ENCODE results near the gene PLPP7. TPM values are rescaled to one million over a fixed set of nuclear protein-coding genes. Genes with fewer than 3 reads are reported as not detected.
"Not testable (repeated sequence)": the region's sequence is repeated elsewhere in the genome, so short reads cannot be mapped to it uniquely, and the experiment has no call there.

The PLPP7 gene
- total RNA-seq, 2 experiments from 2014 or later, result 0.21 TPM; not detected in 1

DNA sequence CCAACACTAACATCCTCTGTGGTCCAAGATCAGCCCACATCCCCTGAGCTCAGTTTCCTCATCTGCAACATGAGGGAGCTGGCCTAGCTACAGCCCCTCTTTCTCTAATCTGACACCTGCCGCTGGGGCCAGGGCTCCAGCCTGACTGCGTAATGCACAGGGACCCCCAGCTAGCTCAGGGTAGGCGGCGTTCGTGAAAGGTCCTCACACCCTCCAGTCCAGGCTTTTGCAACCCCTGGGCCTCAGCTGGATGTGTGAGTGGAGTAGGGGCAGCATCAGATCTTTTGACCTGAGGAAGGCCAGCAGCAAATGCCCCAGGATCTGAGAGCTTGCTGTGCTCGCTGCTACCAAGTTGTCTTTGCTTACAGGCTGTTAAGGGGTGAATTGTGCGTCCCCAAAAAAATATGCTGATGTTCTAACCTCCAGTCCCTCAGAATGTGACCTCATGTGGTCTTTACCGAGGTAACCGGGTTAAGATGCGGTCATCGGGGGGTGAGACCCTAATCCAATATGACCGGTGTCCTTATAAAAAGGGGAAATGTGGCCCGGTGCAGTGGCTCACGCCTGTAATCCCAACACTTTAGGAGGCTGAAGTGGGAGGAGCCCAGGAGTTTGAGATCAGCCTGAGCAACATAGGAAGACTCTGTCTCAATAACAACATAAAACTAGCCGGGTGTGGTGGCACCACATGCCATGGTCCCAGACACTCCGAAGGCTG, 47.8 kb downstream of the PLPP7 start:
- H3K27ac Mint-ChIP-seq, result no peak overlapping the region
- H3K9me3 Mint-ChIP-seq, result no peaks in the 10 kb centered on the region
- CTCF ChIA-PET, result interaction anchor here (0.8 to 2.8 kb wide), 13 partner anchors 10 to 280 kb away, joined by 3 to 42 read pairs (median 5); no protein-coding TSS in a partner anchor
- H3K36me3 Mint-ChIP-seq (ENCODE audit: low read depth), result no peaks in the 10 kb centered on the region
- peaks cover 21% of the 10 kb centered on the region for H3K27me3 Mint-ChIP-seq
- peaks cover 3% of the 10 kb centered on the region for H3K4me1 Mint-ChIP-seq
- no peak for DNase-seq
- POLR2A ChIA-PET, result no interaction called here
- H3K4me3 Mint-ChIP-seq, result no peak overlapping the region

DNA sequence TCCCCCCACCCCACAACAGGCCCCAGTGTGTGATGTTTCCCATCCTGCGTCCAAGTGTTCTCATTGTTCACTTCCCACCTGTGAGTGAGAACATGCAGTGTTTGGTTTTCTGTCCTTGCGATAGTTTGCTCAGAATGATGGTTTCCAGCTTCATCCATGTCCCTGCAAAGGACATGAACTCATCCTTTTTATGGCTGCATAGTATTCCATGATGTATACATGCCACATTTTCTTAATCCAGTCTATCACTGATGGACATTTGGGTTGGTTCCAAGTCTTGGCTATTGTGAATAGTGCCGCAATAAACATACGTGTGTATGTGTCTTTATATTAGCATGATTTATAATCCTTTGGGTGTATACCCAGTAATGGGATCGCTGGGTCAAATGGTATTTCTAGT, 49.7 kb downstream of the PLPP7 start:
- CTCF ChIA-PET, H3K9me3 Mint-ChIP-seq: not testable (repeated sequence)

DNA sequence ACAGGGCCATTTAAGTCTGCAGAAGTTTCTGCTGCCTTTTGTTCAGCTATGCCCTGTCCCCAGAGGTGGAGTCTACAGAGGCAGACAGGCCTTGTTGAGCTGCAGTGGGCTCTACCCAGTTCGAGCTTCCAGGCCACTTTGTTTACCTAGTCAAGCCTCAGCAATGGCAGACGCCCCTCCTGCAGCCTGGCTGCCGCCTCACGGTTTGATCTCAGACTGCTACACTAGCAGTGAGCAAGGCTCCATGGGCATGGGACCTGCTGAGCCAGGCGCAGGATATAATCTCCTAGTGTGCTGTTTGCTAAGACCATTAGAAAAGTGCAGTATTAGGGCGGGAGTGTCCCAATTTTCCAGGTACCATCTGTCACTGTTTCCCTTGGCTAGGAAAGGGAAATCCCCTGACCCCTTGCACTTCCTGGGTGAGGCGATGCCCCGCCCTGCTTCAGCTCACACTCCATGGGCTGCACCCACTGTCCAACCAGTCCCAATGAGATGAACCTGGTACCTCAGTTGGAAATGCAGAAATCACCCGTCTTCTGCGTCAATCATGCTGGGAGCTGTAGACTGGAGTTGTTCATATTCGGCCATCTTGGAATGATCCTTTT, 55.5 kb downstream of the PLPP7 start:
- H3K9me3 Mint-ChIP-seq; POLR2A ChIA-PET; H3K36me3 Mint-ChIP-seq (ENCODE audit: low read depth); DNase-seq; H3K4me3 Mint-ChIP-seq: not testable (repeated sequence)
- peak overlapping the region; percentile 19 for H3K27ac Mint-ChIP-seq
- peaks cover 11% of the 10 kb centered on the region for H3K4me1 Mint-ChIP-seq
- CTCF ChIA-PET, result interaction anchor here (0.6 kb wide), 2 partner anchors 370 to 863 kb away, joined by 4 to 5 read pairs; no protein-coding TSS in a partner anchor
- H3K27me3 Mint-ChIP-seq, result peaks cover 33% of the 10 kb centered on the region

More for the DNA sequence above, 49.7 kb downstream of the PLPP7 start:
- H3K27me3 Mint-ChIP-seq, result peaks cover 37% of the 10 kb centered on the region
- POLR2A ChIA-PET; H3K27ac Mint-ChIP-seq; DNase-seq; H3K4me1 Mint-ChIP-seq; H3K36me3 Mint-ChIP-seq (ENCODE audit: low read depth); H3K4me3 Mint-ChIP-seq: not testable (repeated sequence)

DNA sequence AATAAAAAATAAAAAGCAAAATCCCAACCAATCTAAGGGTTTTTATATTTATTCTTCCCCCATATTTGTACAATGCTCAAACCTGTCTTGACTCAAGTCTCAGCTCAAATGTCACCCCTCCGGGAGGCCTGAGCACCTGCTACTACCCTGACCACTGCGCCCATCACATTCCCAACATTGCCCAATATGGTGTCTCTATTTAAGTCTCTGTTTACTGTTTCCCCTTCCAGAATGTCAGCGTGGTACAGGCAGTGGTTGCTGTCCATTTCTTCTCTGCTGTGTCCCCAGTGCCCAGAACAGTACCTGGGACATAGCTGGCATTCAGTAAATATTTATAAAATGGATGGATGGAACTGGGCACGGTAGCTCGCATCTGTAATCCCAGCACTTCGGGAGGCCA, 57.0 kb downstream of the PLPP7 start:
- no peaks in the 10 kb centered on the region for H3K9me3 Mint-ChIP-seq
- H3K27me3 Mint-ChIP-seq, result peaks cover 19% of the 10 kb centered on the region
- DNase-seq, result no peak
- no peak overlapping the region for H3K27ac Mint-ChIP-seq
- H3K4me1 Mint-ChIP-seq, result peaks cover 15% of the 10 kb centered on the region
- CTCF ChIA-PET, result interaction anchor here (1.3 kb wide), 1 partner anchor 10 kb away, joined by 7 read pairs; no protein-coding TSS in a partner anchor
- no peaks in the 10 kb centered on the region for H3K36me3 Mint-ChIP-seq (ENCODE audit: low read depth)
- POLR2A ChIA-PET, result no interaction called here
- H3K4me3 Mint-ChIP-seq, result no peak overlapping the region

DNA sequence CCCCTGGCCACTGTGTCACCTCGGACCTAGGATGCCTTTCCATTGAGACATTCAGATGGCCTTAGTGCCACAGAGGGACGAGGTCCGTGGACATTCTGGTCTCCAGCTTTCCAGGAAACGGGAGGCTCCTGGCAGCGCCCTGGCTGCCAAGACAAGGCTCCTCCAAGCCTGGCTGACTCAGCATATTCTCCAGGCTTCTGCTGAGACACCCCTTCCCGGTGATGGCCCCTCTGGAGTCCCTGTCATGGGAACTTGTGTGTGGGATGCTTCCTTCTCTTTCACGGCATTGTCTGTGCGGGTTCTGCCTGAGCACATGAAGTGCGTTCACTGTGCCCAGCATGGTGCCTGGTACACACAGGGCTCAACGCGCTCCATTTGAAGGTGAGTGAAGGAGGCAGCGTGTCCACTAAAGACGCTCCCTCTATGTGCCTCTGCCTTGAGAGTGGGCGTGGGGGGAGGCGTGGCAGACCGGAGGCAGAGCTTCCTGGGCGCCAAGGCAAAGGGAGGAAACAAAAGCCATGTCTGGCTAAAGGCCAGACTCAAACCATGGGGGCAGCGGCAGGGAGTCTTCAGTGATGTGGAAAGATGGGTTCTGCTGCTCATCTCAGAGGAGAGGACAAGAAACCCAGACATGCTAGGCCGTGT, 58.0 kb downstream of the PLPP7 start:
- H3K4me3 Mint-ChIP-seq, result no peak overlapping the region
- no peaks in the 10 kb centered on the region for H3K36me3 Mint-ChIP-seq (ENCODE audit: low read depth)
- no peak overlapping the region for H3K27ac Mint-ChIP-seq
- peaks cover 15% of the 10 kb centered on the region for H3K4me1 Mint-ChIP-seq
- DNase-seq, result no peak
- peaks cover 14% of the 10 kb centered on the region for H3K27me3 Mint-ChIP-seq
- CTCF ChIA-PET, result interaction anchor here (0.6 to 1.3 kb wide), 2 partner anchors 11 to 142 kb away, joined by 6 to 7 read pairs; no protein-coding TSS in a partner anchor
- POLR2A ChIA-PET, result no interaction called here
- no peaks in the 10 kb centered on the region for H3K9me3 Mint-ChIP-seq

DNA sequence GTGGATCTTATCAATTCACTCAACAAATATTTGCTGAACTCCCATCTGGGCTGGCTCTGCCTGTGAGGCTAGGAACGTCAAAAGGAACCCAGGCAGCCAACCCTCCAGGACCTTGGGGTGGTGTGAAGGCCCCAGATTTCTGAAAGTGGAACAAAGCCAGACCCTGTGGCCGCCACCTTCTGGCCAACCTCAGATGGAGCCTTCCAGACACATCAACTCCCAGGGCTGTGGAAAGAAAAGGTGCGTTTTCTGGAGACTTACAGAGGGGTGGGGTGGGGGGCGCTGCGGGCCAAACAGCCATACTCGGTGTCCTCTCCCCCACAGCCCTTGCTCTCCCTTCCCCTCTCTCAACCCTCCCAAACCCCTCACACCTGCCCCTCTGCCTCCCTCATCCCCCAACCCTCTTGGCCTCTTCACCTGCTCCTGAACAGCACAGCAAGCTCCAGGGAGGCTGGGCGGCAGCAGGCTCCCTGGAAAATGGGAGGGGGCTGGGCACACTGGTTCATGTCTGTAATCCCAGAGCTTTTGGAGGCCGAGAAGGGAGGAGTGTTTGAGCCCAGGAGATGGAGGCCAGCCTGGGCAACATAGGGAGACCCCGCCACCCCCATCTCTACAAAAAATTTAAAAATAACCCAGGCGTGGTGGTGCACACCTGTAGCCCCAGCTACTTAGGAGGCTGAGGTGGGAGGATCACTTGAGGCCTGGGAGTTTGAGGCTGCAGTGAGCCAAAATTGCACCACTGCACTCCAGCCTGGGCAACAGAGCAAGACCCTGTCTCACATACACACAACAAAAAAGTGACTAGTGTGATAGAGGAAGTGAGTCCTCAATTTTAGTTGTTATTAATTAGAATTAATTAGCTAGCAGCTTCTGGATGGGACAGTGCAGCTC, 59.4 kb downstream of the PLPP7 start:
- no peaks in the 10 kb centered on the region for H3K9me3 Mint-ChIP-seq
- ChIA-PET CTCF (interaction anchor here (0.6 to 2.0 kb wide), 19 partner anchors 10 to 759 kb away, joined by 3 to 19 read pairs (median 4); partner anchors contain the start of gene RAPGEF1), POLR2A (interaction anchor here (0.6 kb wide), 2 partner anchors 158 to 177 kb away, joined by 3 read pairs; no protein-coding TSS in a partner anchor)
- no peak overlapping the region for H3K27ac Mint-ChIP-seq
- H3K36me3 Mint-ChIP-seq (ENCODE audit: low read depth), result no peaks in the 10 kb centered on the region
- DNase-seq, result no peak
- peaks cover 2% of the 10 kb centered on the region for H3K27me3 Mint-ChIP-seq
- H3K4me3 Mint-ChIP-seq, result no peak overlapping the region
- peaks cover 15% of the 10 kb centered on the region for H3K4me1 Mint-ChIP-seq

DNA sequence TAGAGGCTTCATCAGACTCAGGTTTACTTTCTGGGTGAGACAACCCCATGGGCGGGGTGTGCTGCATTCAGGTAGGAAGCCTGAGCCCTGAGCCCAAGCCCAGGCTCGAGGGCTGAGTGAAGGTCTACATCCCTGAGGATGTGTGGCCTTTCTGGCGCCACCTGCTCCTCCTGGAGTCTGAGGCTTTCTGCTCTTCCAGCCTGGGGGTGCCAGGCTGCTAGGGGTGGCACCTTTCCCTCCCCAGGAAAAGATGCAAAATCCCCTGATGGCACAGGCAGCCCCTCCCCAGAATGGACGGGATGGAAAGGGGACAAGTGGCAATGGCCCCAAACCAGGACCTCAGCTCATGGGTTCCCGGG, 60.0 kb downstream of the PLPP7 start:
- H3K4me1 Mint-ChIP-seq, result peaks cover 15% of the 10 kb centered on the region
- CTCF ChIA-PET, result interaction anchor here (0.7 to 2.0 kb wide), 20 partner anchors 9 to 391 kb away, joined by 3 to 19 read pairs (median 5); partner anchors contain the start of genes PRRT1B and RAPGEF1
- H3K36me3 Mint-ChIP-seq (ENCODE audit: low read depth), result no peaks in the 10 kb centered on the region
- POLR2A ChIA-PET, result interaction anchor here (0.6 kb wide), 1 partner anchor 158 kb away, joined by 3 read pairs; no protein-coding TSS in a partner anchor
- DNase-seq, result no peak
- H3K9me3 Mint-ChIP-seq, result no peaks in the 10 kb centered on the region
- H3K27ac Mint-ChIP-seq, result no peak overlapping the region
- no peaks in the 10 kb centered on the region for H3K27me3 Mint-ChIP-seq
- H3K4me3 Mint-ChIP-seq, result no peak overlapping the region

DNA sequence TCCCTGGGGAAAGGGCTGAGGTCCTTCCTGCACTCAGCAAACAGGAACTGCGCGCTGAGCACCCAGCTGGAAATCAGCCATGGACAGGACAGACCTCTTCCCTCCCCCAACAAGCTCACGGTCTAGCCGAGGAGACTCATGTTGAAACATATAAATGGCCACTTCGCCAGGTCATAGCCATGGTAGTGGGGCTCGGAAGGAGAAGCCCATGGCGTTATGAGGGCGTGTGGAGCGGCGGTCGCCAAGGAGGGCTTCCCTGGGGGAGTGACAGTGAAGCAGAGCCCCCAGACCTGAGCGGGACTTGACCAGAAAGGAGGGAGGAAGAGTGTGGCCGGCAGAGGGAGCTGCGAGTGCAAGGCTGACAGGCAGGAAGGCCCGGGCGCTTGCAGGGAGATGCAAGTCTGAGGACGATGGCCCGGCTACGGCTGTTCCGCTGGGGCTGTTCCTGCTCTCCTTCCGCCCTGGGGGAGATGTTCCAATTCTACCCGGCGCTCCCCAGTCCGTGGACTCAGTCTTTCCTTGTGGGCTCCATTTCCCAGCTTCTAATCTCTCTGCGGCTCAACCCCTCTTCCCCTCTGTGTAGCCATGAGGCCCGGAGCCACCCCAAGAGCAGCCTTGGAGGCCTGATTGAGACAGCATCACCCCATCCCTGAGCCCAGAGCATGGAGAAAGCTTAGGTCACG, 60.5 kb downstream of the PLPP7 start:
- Mint-ChIP-seq H3K4me3 (no peak overlapping the region), H3K27ac (peak overlapping the region; percentile 78), H3K4me1 (peaks cover 13% of the 10 kb centered on the region), H3K27me3 (no peaks in the 10 kb centered on the region), H3K9me3 (no peaks in the 10 kb centered on the region), H3K36me3 (ENCODE audit: low read depth) (no peaks in the 10 kb centered on the region)
- DNase-seq, result peak; percentile 92
- ChIA-PET POLR2A (no interaction called here), CTCF (interaction anchor here (0.6 to 2.0 kb wide), 24 partner anchors 9 to 393 kb away, joined by 3 to 19 read pairs (median 4); partner anchors contain the start of genes PRRT1B and RAPGEF1)

DNA sequence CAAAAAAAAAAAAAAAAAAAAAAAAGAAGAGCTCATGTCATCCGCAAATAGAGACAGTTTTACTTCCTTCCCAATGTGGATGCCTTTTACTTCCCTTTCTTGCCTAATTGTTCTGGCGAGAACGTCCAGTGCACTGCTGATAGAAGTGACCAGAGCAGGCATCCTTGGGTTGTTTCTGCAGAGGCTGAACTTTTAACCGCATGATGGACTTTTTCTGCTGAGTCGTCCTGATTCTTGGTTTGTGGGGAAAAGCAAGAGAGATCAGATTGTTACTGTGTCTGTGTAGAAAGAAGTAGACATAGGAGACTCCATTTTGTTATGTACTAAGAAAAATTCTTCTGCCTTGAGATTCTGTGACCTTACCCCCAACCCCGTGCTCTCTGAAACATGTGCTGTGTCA, 67.0 kb downstream of the PLPP7 start:
- H3K36me3 Mint-ChIP-seq (ENCODE audit: low read depth); H3K9me3 Mint-ChIP-seq; DNase-seq; H3K4me3 Mint-ChIP-seq; H3K27me3 Mint-ChIP-seq; POLR2A ChIA-PET; H3K27ac Mint-ChIP-seq: not testable (repeated sequence)
- CTCF ChIA-PET, result interaction anchor here (0.7 kb wide), 1 partner anchor 435 kb away, joined by 3 read pairs; no protein-coding TSS in a partner anchor
- peaks cover 20% of the 10 kb centered on the region for H3K4me1 Mint-ChIP-seq

DNA sequence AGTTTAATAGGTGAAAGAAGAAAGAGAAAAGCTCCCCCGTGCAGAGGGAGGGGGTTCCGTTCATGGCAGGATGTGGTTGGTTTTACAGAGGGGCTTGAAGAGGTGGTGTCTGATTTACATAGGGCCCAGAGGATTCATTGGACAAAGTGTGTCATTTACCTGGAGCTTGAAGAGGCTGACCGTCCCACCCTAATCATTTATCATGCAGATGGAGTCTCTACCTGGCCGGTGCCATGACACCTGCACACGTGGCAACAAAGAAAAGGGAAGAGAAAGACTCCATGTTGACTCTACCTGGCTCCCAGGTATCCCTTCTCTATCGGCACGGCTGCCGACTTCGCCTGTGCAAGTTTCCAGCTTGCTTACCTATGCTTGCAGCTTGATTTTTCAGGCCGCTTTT, 69.0 kb downstream of the PLPP7 start:
- peaks cover 24% of the 10 kb centered on the region for H3K4me1 Mint-ChIP-seq
- ChIA-PET POLR2A (no interaction called here), CTCF (interaction anchor here (1.3 to 1.6 kb wide), 2 partner anchors 8 to 15 kb away, joined by 3 to 8 read pairs; no protein-coding TSS in a partner anchor)
- no peak overlapping the region for H3K4me3 Mint-ChIP-seq
- peak; percentile 16 for DNase-seq
- peak overlapping the region; percentile 37 for H3K27ac Mint-ChIP-seq
- H3K36me3 Mint-ChIP-seq (ENCODE audit: low read depth), result no peaks in the 10 kb centered on the region
- H3K27me3 Mint-ChIP-seq, result no peaks in the 10 kb centered on the region
- peaks cover 2% of the 10 kb centered on the region for H3K9me3 Mint-ChIP-seq
